ENCODE measurements around the gene CA10. TPM values are rescaled to one million over a fixed set of nuclear protein-coding genes. Genes with fewer than 3 reads are reported as not detected.

CA10 gene
- total and polyA plus RNA-seq, 8 donors: 0.09 to 2.0 (median 0.27) TPM; not detected in 4

DNA sequence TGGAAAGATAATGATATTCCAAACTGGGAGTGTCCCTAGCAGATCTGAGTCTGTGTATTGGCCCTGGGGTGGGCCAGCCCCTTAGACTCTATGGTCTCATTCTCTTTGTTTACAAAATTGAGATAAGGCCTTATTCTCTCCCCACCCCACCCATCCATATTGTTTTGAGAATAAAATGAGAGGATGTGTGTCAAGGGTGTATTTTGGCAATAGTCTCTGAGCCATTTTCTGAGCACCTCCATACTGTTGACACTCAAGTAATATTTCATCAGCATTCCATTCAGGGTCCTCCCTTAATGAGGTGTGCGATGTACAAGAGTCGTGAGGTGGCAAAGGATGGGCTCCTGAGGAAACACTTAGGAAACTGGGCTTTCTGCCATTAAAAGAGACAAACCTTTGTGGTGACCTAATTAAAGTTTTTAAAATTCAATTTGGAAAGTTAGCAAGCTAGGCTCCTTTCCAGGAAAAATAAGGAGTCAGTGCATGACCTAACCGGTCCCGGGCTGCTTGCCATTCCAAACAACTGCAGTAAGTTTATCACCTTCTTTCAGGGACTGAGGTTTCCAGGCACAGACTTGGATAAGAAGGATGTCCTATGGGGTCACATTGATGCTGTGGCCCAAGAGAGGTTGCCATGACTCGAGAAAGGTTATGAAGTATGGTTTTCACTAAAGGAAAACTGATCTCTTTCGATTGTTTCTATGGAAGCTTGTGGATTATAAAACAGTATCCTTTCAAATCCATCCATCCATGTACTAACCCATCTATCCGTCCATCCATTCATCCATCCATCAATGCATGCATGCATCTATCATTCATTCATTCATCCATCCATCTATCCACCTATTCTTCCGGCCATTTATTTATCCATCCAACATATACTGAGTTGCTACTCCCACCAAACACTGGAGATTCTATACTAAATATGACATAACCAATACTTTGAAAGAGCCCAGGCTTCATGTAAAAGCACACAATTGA lies 454.9 kb downstream of the CA10 start:
- H3K27ac ChIP-seq: no peak overlapping the region
- FAIRE-seq: no peak

DNA sequence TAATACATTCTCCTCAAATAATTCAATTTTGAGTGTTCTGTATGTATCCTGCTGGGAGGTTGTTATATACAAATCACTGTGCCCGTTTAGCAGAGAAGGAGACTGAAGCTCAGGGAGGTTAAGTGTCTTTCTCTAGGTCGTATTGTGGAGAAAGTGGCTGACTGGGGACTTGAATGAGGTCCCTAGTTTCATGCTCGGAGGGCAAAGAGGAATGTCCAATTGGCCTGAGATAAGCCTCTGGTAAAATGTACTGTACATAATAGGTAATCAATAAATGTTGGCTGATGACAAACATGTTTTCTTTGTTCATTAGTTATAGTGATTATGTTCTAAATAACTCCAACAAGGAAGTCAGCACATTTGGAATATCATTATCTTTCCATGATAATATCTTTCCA lies 455.6 kb downstream of the CA10 start:
- no peak overlapping the region for H3K27ac ChIP-seq
- H3K36me3 ChIP-seq: no peaks in the 10 kb centered on the region
- TF ChIP-seq, protein P1, sequence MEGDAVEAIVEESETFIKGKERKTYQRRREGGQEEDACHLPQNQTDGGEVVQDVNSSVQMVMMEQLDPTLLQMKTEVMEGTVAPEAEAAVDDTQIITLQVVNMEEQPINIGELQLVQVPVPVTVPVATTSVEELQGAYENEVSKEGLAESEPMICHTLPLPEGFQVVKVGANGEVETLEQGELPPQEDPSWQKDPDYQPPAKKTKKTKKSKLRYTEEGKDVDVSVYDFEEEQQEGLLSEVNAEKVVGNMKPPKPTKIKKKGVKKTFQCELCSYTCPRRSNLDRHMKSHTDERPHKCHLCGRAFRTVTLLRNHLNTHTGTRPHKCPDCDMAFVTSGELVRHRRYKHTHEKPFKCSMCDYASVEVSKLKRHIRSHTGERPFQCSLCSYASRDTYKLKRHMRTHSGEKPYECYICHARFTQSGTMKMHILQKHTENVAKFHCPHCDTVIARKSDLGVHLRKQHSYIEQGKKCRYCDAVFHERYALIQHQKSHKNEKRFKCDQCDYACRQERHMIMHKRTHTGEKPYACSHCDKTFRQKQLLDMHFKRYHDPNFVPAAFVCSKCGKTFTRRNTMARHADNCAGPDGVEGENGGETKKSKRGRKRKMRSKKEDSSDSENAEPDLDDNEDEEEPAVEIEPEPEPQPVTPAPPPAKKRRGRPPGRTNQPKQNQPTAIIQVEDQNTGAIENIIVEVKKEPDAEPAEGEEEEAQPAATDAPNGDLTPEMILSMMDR (IDR thresholded peaks at IDR 0.05): no peak
- no peak for DNase-seq
- H3K9me3 ChIP-seq: no peaks in the 10 kb centered on the region
- no peak overlapping the region for H3K4me3 ChIP-seq
- peak in 1 of 4 donors; percentile 23 for ATAC-seq
- no peak for FAIRE-seq
- WGBS, 2 donors: 25 to 29% methylated on average over 3 of the region's 3 CpGs
- intact Hi-C loops (cut with DNase I): no loop called here
- H3K4me1 ChIP-seq: peaks cover 0 to 8% (median 8%) of the 10 kb centered on the region in 3 donors
- H3K27me3 ChIP-seq: no peaks in the 10 kb centered on the region

More for the DNA sequence above, 454.9 kb downstream of the CA10 start:
- ATAC-seq (peak; percentile 86 to 92 (median 88)), DNase-seq (peak in 4 of 6 donors; percentile 56 to 69 (median 58))
- intact Hi-C loops (cut with DNase I): no loop called here
- Histone ChIP-seq H3K27me3 (no peaks in the 10 kb centered on the region), H3K4me1 (peaks cover 0 to 8% (median 8%) of the 10 kb centered on the region in 3 donors), H3K36me3 (no peaks in the 10 kb centered on the region), H3K4me3 (no peak overlapping the region), H3K9me3 (no peaks in the 10 kb centered on the region)
- TF ChIP-seq, protein P1 (IDR thresholded peaks at IDR 0.05): no peak
- 37 to 50% methylated on average over 8 of the region's 8 CpGs for WGBS, 2 donors

DNA sequence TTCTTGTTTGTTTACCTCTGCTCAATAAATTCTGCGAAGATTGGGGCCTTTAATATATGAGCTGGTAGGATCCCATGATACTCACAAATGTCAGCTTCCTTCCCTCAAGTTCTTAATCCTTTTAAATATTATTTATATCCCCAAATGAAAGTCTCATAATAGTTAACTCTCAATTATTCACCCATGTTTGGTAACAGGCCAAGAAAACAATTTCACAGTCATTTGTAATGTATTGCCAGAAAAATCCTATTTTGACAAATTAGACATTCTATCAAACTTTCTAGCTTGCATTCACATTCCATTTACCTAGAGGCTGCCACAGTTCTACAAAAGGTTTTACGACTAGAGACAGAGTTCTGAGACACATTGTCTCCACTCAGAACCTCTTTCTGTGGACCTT lies 457.0 kb downstream of the CA10 start:
- H3K4me3 ChIP-seq: no peak overlapping the region
- TF ChIP-seq, protein P1 (IDR thresholded peaks at IDR 0.05): no peak
- H3K9me3 ChIP-seq: no peaks in the 10 kb centered on the region
- H3K36me3 ChIP-seq: no peaks in the 10 kb centered on the region
- no peaks in the 10 kb centered on the region for H3K27me3 ChIP-seq
- no peak for DNase-seq
- no peak for ATAC-seq
- peaks cover 0 to 8% (median 8%) of the 10 kb centered on the region in 3 donors for H3K4me1 ChIP-seq
- intact Hi-C loops (cut with DNase I): no loop called here
- FAIRE-seq: no peak
- WGBS, 2 donors: 68 to 70% methylated on average over 2 of the region's 2 CpGs
- no peak overlapping the region for H3K27ac ChIP-seq

DNA sequence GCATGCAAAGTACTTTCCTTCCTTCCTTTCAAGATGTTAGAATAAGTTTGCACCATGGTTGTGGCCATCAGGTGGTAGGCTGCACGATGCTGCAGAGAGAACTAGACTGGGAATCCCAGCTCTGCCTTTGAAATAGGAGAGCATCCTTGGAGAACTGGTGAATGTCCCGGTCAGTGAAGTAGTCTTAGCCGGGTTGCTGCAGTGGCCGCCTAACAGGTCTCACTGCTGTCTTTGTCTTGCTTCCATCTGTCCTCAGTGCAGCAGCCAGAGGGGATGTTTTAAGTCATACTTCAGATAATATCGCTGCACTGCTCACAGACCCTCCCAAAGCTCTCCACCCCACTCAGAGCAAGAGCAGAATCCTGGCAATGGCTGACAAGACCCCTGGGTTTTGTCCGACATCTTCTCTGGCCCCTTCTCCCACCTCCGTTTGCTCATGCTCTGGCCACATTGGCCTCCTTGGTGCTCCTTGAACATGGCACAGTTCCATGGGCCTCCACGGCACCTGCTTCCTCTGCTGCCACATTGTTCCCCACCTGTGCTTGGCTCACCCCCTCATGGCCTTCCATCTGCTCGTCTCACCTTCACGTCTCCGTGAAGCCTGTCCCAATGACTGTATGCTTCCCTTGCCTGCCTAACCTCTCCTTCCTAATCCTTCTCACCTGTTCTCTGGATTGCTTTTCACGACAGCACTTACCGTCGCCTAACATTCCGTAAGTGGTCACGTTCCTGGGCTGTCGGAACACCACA lies 458.3 kb downstream of the CA10 start:
- no peak for FAIRE-seq
- no peak for ATAC-seq
- no peak overlapping the region for H3K4me3 ChIP-seq

More for the DNA sequence above, 458.3 kb downstream of the CA10 start:
- Histone ChIP-seq H3K36me3 (no peaks in the 10 kb centered on the region), H3K9me3 (no peaks in the 10 kb centered on the region), H3K4me1 (peaks cover 0 to 8% (median 8%) of the 10 kb centered on the region in 3 donors), H3K27ac (no peak overlapping the region), H3K27me3 (no peaks in the 10 kb centered on the region)
- intact Hi-C loops (cut with DNase I): no loop called here
- 83 to 86% methylated on average over 17 of the region's 17 CpGs for WGBS, 2 donors
- DNase-seq: no peak
- TF ChIP-seq, protein P1 (IDR thresholded peaks at IDR 0.05): no peak
